Neutrophil (primary cell): Measurements from ENCODE around the gene AP1M2.
"Not testable (repeated sequence)": the region's sequence is repeated elsewhere in the genome, so short reads cannot be mapped to it uniquely, and the experiment has no call there.

Source experiments
- H3K27ac ChIP-seq: fragments of 200-600 bp; sonication (generic); 2 replicates; pipeline ENCODE4 v1.5.1; 2016; ENCODE audit warnings: mild to moderate bottlenecking, moderate library complexity
- H3K27me3 ChIP-seq: fragments of 200-600 bp; sonication (generic); 2 replicates; pipeline ENCODE4 v1.6.0; 2016; ENCODE audit warnings: mild to moderate bottlenecking
- H3K36me3 ChIP-seq: fragments of 200-600 bp; sonication (generic); 2 replicates; pipeline ENCODE4 v1.5.1; 2017
- H3K4me1 ChIP-seq, 2 experiments: fragments of 200-600 bp in 1 of 2; sonication (generic) in 1 of 2; 1 replicate in 1 of 2; 2 replicates in 1 of 2; pipeline versions ENCODE4 v1.5.1 to v1.6.1; 2013 to 2016; ENCODE audit warnings: low read depth in 1 of 2, low read length in 1 of 2, mild to moderate bottlenecking in 1 of 2, moderate library complexity in 1 of 2; ENCODE audit not compliant: control insufficient read depth in 1 of 2, insufficient read depth in 1 of 2
- H3K4me3 ChIP-seq, 2 experiments: fragments of 200-600 bp in 1 of 2; sonication (generic) in 1 of 2; 1 replicate in 1 of 2; 2 replicates in 1 of 2; pipeline ENCODE4 v1.5.1; 2013 to 2016; ENCODE audit warnings: low read depth in 1 of 2, low read length in 1 of 2, mild to moderate bottlenecking in 1 of 2, moderate library complexity in 1 of 2
- H3K9me3 ChIP-seq: fragments of 200-600 bp; sonication (generic); 2 replicates; pipeline ENCODE4 v1.5.1; 2016
- CTCF ChIP-seq: fragments of 200-600 bp; sonication (generic); IDR thresholded peaks from 2 replicates; pipeline ENCODE4 v1.5.1; 2016; ENCODE audit warnings: antibody characterized with exemption

The AP1M2 gene

GRCh38 chr19:10574462-10574861 is 12.7 kb downstream of the AP1M2 start:
- Histone ChIP-seq H3K9me3 (no peaks in the 10 kb centered on the region), H3K4me3 (no peak overlapping the region), H3K27me3 (no peaks in the 10 kb centered on the region), H3K4me1 (peaks cover 7 to 11% of the 10 kb centered on the region in 2 experiments), H3K27ac (no peak overlapping the region), H3K36me3 (no peaks in the 10 kb centered on the region)
- TF ChIP-seq CTCF: no peak

DNA sequence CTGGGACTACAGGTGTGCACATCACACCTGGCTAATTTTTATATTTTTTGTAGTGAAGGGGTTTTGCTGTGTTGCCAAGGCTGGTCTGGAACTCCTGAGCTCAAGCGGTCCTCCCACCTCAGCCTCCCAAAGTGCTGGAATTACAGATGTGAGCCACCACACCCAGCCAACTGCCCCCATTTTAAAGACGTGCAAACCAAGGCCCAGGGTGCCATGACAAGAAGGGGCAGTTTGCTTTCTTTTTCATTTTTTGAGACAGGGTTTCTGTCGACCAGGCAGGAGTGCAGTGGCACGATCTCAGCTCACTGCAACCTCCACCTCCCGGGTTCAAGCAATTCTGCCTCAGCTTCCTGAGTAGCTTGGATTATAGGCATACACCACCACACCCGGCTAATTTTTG is 13.3 kb downstream of the AP1M2 start:
- H3K27me3 ChIP-seq, H3K36me3 ChIP-seq, H3K9me3 ChIP-seq, H3K4me3 ChIP-seq, H3K27ac ChIP-seq: not testable (repeated sequence)
- H3K4me1 ChIP-seq: peaks cover 14 to 16% of the 10 kb centered on the region in 2 experiments

- H3K36me3 ChIP-seq: peaks cover 16% of the 10 kb centered on the region
- TF ChIP-seq CTCF: peak; percentile 78
- peak within 1 kb of the TSS; percentile 90 to 100 for H3K4me3 ChIP-seq
- H3K9me3 ChIP-seq: no peaks in the 10 kb centered on the region
- H3K27me3 ChIP-seq: no peaks in the 10 kb centered on the region
- H3K27ac ChIP-seq: peak within 1 kb of the TSS; percentile 94
- H3K4me1 ChIP-seq: peaks cover 40 to 43% of the 10 kb centered on the region in 2 experiments
Measured at GRCh38 chr19:10568826-10569651, 18.1 kb downstream of the AP1M2 start, which contains the start of gene CDKN2D. Gene CDKN2D, minus strand, starts transcription at chr19:10568979. Its CDS starts 326 bp downstream, at chr19:10568653.

- H3K27ac ChIP-seq: peak overlapping the region; percentile 94
- H3K4me3 ChIP-seq: peak overlapping the region; percentile 90 to 100
- H3K4me1 ChIP-seq: peaks cover 40 to 43% of the 10 kb centered on the region in 2 experiments
Measured at GRCh38 chr19:10568062-10568825, 18.9 kb downstream of the AP1M2 start.

GRCh38 chr19:10567656-10568055 is 19.5 kb downstream of the AP1M2 start:
- peak overlapping the region; percentile 90 to 100 for H3K4me3 ChIP-seq
- no peaks in the 10 kb centered on the region for H3K27me3 ChIP-seq
- H3K9me3 ChIP-seq: no peaks in the 10 kb centered on the region
- TF ChIP-seq CTCF: no peak
- H3K36me3 ChIP-seq: peaks cover 16% of the 10 kb centered on the region
- peaks cover 40 to 43% of the 10 kb centered on the region in 2 experiments for H3K4me1 ChIP-seq
- peak overlapping the region; percentile 94 for H3K27ac ChIP-seq

More at GRCh38 chr19:10568062-10568825, 18.9 kb downstream of the AP1M2 start:
- no peak for TF ChIP-seq CTCF
- no peaks in the 10 kb centered on the region for H3K27me3 ChIP-seq
- peaks cover 16% of the 10 kb centered on the region for H3K36me3 ChIP-seq
- H3K9me3 ChIP-seq: no peaks in the 10 kb centered on the region
